ENCODE data around the gene CERT1.

The CERT1 gene

GRCh38 chr5:75524591-75524990 is 13.2 kb upstream of the CERT1 start:
- H3K4me3 ChIP-seq (ENCODE audit: low read depth, low read length): no peak overlapping the region
- no peak for DNase-seq
- no peaks in the 10 kb centered on the region for H3K79me2 ChIP-seq (ENCODE audit: control insufficient read depth, insufficient read depth, low read length, poor library complexity)
- no CpG with 5 or more reads among the region's 1 CpG for WGBS (ENCODE audit: extremely low coverage, insufficient coverage, insufficient read length)
- H2AK5ac ChIP-seq (ENCODE audit: low read length): no peak overlapping the region
- no peaks in the 10 kb centered on the region for H3K36me3 ChIP-seq (ENCODE audit: control insufficient read depth in 1 of 2, insufficient read depth in 2 of 2, low read length in 2 of 2)
- H3K14ac ChIP-seq (ENCODE audit: low read length): no peak overlapping the region
- no peaks in the 10 kb centered on the region for H3K9me3 ChIP-seq (ENCODE audit: insufficient read depth, low read depth, low read length)
- H3K18ac ChIP-seq (ENCODE audit: low read length): no peak overlapping the region
- no peak overlapping the region for H3K23ac ChIP-seq (ENCODE audit: low read length)
- H3K27ac ChIP-seq (ENCODE audit: low read depth, low read length): no peak overlapping the region
- no peak overlapping the region for H4K8ac ChIP-seq (ENCODE audit: low read depth, low read length)
- H3K4me2 ChIP-seq (ENCODE audit: low read length): no peak overlapping the region
- no peak overlapping the region for H2BK120ac ChIP-seq (ENCODE audit: insufficient read depth, low read length, poor library complexity)
- peaks cover 5% of the 10 kb centered on the region for H3K79me1 ChIP-seq (ENCODE audit: low read length)
- no peak overlapping the region for H4K12ac ChIP-seq (ENCODE audit: low read depth, low read length)
- H3K4ac ChIP-seq (ENCODE audit: low read depth, low read length): no peak overlapping the region
- H2BK5ac ChIP-seq (ENCODE audit: low read depth, low read length, poor library complexity): no peak overlapping the region
- H3K4me1 ChIP-seq (ENCODE audit: control insufficient read depth in 1 of 2, insufficient read depth in 2 of 2, low read length in 2 of 2): peaks cover 3 to 13% of the 10 kb centered on the region in 2 experiments
- H3K9ac ChIP-seq (ENCODE audit: low read length): no peak overlapping the region
- no peaks in the 10 kb centered on the region for H3K27me3 ChIP-seq (ENCODE audit: insufficient read depth, low read length)
- no peak overlapping the region for H2AFZ ChIP-seq (ENCODE audit: insufficient read depth, low read length, poor library complexity)
- H2BK12ac ChIP-seq (ENCODE audit: low read length): no peak overlapping the region
- no peak overlapping the region for H4K91ac ChIP-seq (ENCODE audit: low read depth, low read length)

GRCh38 chr5:75524071-75524470 is 12.6 kb upstream of the CERT1 start:
- no peaks in the 10 kb centered on the region for H3K9me3 ChIP-seq (ENCODE audit: insufficient read depth, low read depth, low read length)
- H3K4me2 ChIP-seq (ENCODE audit: low read length): no peak overlapping the region
- H3K79me2 ChIP-seq (ENCODE audit: control insufficient read depth, insufficient read depth, low read length, poor library complexity): no peaks in the 10 kb centered on the region
- no peak overlapping the region for H4K8ac ChIP-seq (ENCODE audit: low read depth, low read length)
- H4K91ac ChIP-seq (ENCODE audit: low read depth, low read length): no peak overlapping the region
- H3K79me1 ChIP-seq (ENCODE audit: low read length): peaks cover 5% of the 10 kb centered on the region
- peaks cover 3 to 12% of the 10 kb centered on the region in 2 experiments for H3K4me1 ChIP-seq (ENCODE audit: control insufficient read depth in 1 of 2, insufficient read depth in 2 of 2, low read length in 2 of 2)
- H3K14ac ChIP-seq (ENCODE audit: low read length): no peak overlapping the region
- WGBS (ENCODE audit: extremely low coverage, insufficient coverage, insufficient read length): no CpG with 5 or more reads among the region's 3 CpGs
- no peak overlapping the region for H2BK120ac ChIP-seq (ENCODE audit: insufficient read depth, low read length, poor library complexity)
- no peak overlapping the region for H3K27ac ChIP-seq (ENCODE audit: low read depth, low read length)
- no peaks in the 10 kb centered on the region for H3K27me3 ChIP-seq (ENCODE audit: insufficient read depth, low read length)
- H3K23ac ChIP-seq (ENCODE audit: low read length): no peak overlapping the region
- no peaks in the 10 kb centered on the region for H3K36me3 ChIP-seq (ENCODE audit: control insufficient read depth in 1 of 2, insufficient read depth in 2 of 2, low read length in 2 of 2)
- no peak overlapping the region for H3K4me3 ChIP-seq (ENCODE audit: low read depth, low read length)
- DNase-seq: peak in 1 of 2 donors; percentile 31
- H2AFZ ChIP-seq (ENCODE audit: insufficient read depth, low read length, poor library complexity): no peak overlapping the region
- H3K4ac ChIP-seq (ENCODE audit: low read depth, low read length): no peak overlapping the region
- H2BK5ac ChIP-seq (ENCODE audit: low read depth, low read length, poor library complexity): no peak overlapping the region
- no peak overlapping the region for H2BK12ac ChIP-seq (ENCODE audit: low read length)
- no peak overlapping the region for H3K9ac ChIP-seq (ENCODE audit: low read length)
- H4K12ac ChIP-seq (ENCODE audit: low read depth, low read length): no peak overlapping the region
- H2AK5ac ChIP-seq (ENCODE audit: low read length): no peak overlapping the region
- H3K18ac ChIP-seq (ENCODE audit: low read length): no peak overlapping the region

- no peak overlapping the region for H2AFZ ChIP-seq (ENCODE audit: insufficient read depth, low read length, poor library complexity)
- no peak overlapping the region for H4K8ac ChIP-seq (ENCODE audit: low read depth, low read length)
- H2BK5ac ChIP-seq (ENCODE audit: low read depth, low read length, poor library complexity): no peak overlapping the region
- peaks cover 3 to 10% of the 10 kb centered on the region in 2 experiments for H3K4me1 ChIP-seq (ENCODE audit: control insufficient read depth in 1 of 2, insufficient read depth in 2 of 2, low read length in 2 of 2)
- H3K4me2 ChIP-seq (ENCODE audit: low read length): no peak overlapping the region
- H3K79me1 ChIP-seq (ENCODE audit: low read length): peaks cover 5% of the 10 kb centered on the region
- H3K36me3 ChIP-seq (ENCODE audit: control insufficient read depth in 1 of 2, insufficient read depth in 2 of 2, low read length in 2 of 2): no peaks in the 10 kb centered on the region
- no peaks in the 10 kb centered on the region for H3K9me3 ChIP-seq (ENCODE audit: insufficient read depth, low read depth, low read length)
- H2BK12ac ChIP-seq (ENCODE audit: low read length): no peak overlapping the region
- no peak overlapping the region for H3K9ac ChIP-seq (ENCODE audit: low read length)
- no peak overlapping the region for H3K4me3 ChIP-seq (ENCODE audit: low read depth, low read length)
- no peak overlapping the region for H3K14ac ChIP-seq (ENCODE audit: low read length)
- no peaks in the 10 kb centered on the region for H3K27me3 ChIP-seq (ENCODE audit: insufficient read depth, low read length)
- no peaks in the 10 kb centered on the region for H3K79me2 ChIP-seq (ENCODE audit: control insufficient read depth, insufficient read depth, low read length, poor library complexity)
- no peak overlapping the region for H2BK120ac ChIP-seq (ENCODE audit: insufficient read depth, low read length, poor library complexity)
- no peak overlapping the region for H3K4ac ChIP-seq (ENCODE audit: low read depth, low read length)
- no CpG with 5 or more reads among the region's 1 CpG for WGBS (ENCODE audit: extremely low coverage, insufficient coverage, insufficient read length)
- H3K23ac ChIP-seq (ENCODE audit: low read length): no peak overlapping the region
- no peak overlapping the region for H4K12ac ChIP-seq (ENCODE audit: low read depth, low read length)
- no peak overlapping the region for H4K91ac ChIP-seq (ENCODE audit: low read depth, low read length)
- H3K27ac ChIP-seq (ENCODE audit: low read depth, low read length): no peak overlapping the region
- peak; percentile 27 to 92 for DNase-seq
- H2AK5ac ChIP-seq (ENCODE audit: low read length): no peak overlapping the region
- no peak overlapping the region for H3K18ac ChIP-seq (ENCODE audit: low read length)
Measured at GRCh38 chr5:75523275-75523674, 11.8 kb upstream of the CERT1 start.

GRCh38 chr5:75522542-75522941 is 11.1 kb upstream of the CERT1 start:
- Histone ChIP-seq H2AK5ac (ENCODE audit: low read length) (no peak overlapping the region), H3K4ac (ENCODE audit: low read depth, low read length) (no peak overlapping the region), H3K4me3 (ENCODE audit: low read depth, low read length) (no peak overlapping the region), H2AFZ (ENCODE audit: insufficient read depth, low read length, poor library complexity) (no peak overlapping the region), H3K27me3 (ENCODE audit: insufficient read depth, low read length) (no peaks in the 10 kb centered on the region), H3K27ac (ENCODE audit: low read depth, low read length) (no peak overlapping the region), H3K4me1 (ENCODE audit: control insufficient read depth in 1 of 2, insufficient read depth in 2 of 2, low read length in 2 of 2) (peaks cover 3 to 10% of the 10 kb centered on the region in 2 experiments), H2BK12ac (ENCODE audit: low read length) (no peak overlapping the region), H3K79me2 (ENCODE audit: control insufficient read depth, insufficient read depth, low read length, poor library complexity) (no peaks in the 10 kb centered on the region), H3K79me1 (ENCODE audit: low read length) (peaks cover 5% of the 10 kb centered on the region), H2BK5ac (ENCODE audit: low read depth, low read length, poor library complexity) (no peak overlapping the region), H3K36me3 (ENCODE audit: control insufficient read depth in 1 of 2, insufficient read depth in 2 of 2, low read length in 2 of 2) (no peaks in the 10 kb centered on the region), H4K8ac (ENCODE audit: low read depth, low read length) (no peak overlapping the region), H3K4me2 (ENCODE audit: low read length) (no peak overlapping the region), H3K18ac (ENCODE audit: low read length) (no peak overlapping the region), H4K12ac (ENCODE audit: low read depth, low read length) (no peak overlapping the region), H3K14ac (ENCODE audit: low read length) (no peak overlapping the region), H3K23ac (ENCODE audit: low read length) (no peak overlapping the region), H3K9ac (ENCODE audit: low read length) (no peak overlapping the region), H4K91ac (ENCODE audit: low read depth, low read length) (no peak overlapping the region), H2BK120ac (ENCODE audit: insufficient read depth, low read length, poor library complexity) (no peak overlapping the region), H3K9me3 (ENCODE audit: insufficient read depth, low read depth, low read length) (no peaks in the 10 kb centered on the region)
- DNase-seq: no peak
- WGBS (ENCODE audit: extremely low coverage, insufficient coverage, insufficient read length): no CpG with 5 or more reads among the region's 1 CpG
